Activated B cell treated with CpG ODN at 0.5 μM for 24 hours (primary cell): Measurements from ENCODE around the gene SORBS1. TPM values are rescaled to one million over a fixed set of nuclear protein-coding genes. Genes with fewer than 3 reads are reported as not detected.

Experiments used
- ATAC-seq: fragments of 200-7000 bp; cut with Tn5 transposase; one replicate; pipeline ENCODE4 v1.10.0; 2021; ENCODE audit warnings: low read depth, mild to moderate bottlenecking, moderate library complexity
- CTCF ChIA-PET: fragments of 350-600 bp; sonication (Branson Sonifier 250); formaldehyde crosslinking; loops from one replicate; lab custom pipeline; 2021; ENCODE audit warnings: antibody characterized with exemption; lab: Charles Lee
- POLR2A ChIA-PET: fragments of 350-600 bp; sonication (Branson Sonifier 250); formaldehyde crosslinking; loops from one replicate; lab custom pipeline; 2021; ENCODE audit warnings: antibody characterized with exemption; lab: Charles Lee
- DNase-seq: peaks from one replicate; pipeline ENCODE4 v3.0.0; 2022
- H3K27ac Mint-ChIP-seq: one replicate; pipeline ENCODE4 v1.8.0; 2020; ENCODE audit warnings: mixed read lengths
- H3K27me3 Mint-ChIP-seq: one replicate; pipeline ENCODE4 v1.8.0; 2021; ENCODE audit warnings: mixed read lengths
- H3K36me3 Mint-ChIP-seq: one replicate; pipeline ENCODE4 v1.8.0; 2021; ENCODE audit warnings: low read depth, mixed read lengths
- H3K4me1 Mint-ChIP-seq: one replicate; pipeline ENCODE4 v1.8.0; 2021; ENCODE audit warnings: mixed read lengths
- H3K4me3 Mint-ChIP-seq: one replicate; pipeline ENCODE4 v1.8.0; 2020; ENCODE audit warnings: mild to moderate bottlenecking, mixed read lengths
- H3K9me3 Mint-ChIP-seq: one replicate; pipeline ENCODE4 v1.8.0; 2020; ENCODE audit warnings: mixed read lengths
- intact Hi-C: fragments of 100-400 bp; cut with micrococcal nuclease; formaldehyde crosslinking; loops from one replicate; pipeline ENCODE4 v1.15.1; 2024
- total RNA-seq: library from RNA; stranded (reverse); gene quantifications from 2 replicates; pipeline ENCODE4 v1.2.3, GENCODE V29; 2022
- TF ChIP-seq, protein P1 (sequence below): fragments of 200-600 bp; IDR thresholded peaks from one replicate; pipeline ENCODE4 v1.8.0; 2022; ENCODE audit warnings: antibody characterized with exemption, mild to moderate bottlenecking

The SORBS1 gene
- total RNA-seq, 1 donor from 2014 or later = 0.42 TPM

DNA sequence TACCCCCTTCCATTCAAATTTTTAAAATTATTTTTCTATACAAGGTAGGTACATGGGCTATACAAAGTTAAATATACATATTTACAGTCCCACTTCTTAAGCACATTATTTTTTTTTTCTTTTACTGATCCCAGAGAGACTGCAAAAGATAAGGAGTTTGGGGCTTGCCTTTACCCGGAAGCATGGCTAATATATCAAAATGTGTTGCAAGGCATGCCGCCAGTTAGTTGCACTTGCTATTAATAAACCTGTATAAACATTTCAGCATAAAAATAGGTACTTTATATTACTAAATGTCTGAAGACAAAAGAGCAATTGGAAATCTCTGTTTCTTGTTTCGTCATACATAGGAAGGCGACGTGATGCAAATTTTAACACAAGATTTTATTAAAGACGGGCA, 248.9 kb downstream of the SORBS1 start:
- ChIA-PET CTCF (no interaction called here), POLR2A (no interaction called here)
- ATAC-seq = no peak
- Mint-ChIP-seq H3K36me3 (no peaks in the 10 kb centered on the region), H3K4me3 (no peak overlapping the region), H3K9me3 (no peaks in the 10 kb centered on the region), H3K27ac (no peak overlapping the region), H3K4me1 (peaks cover 31% of the 10 kb centered on the region), H3K27me3 (no peaks in the 10 kb centered on the region)
- no peak for DNase-seq
- intact Hi-C loops = no loop called here
- TF ChIP-seq, protein P1, sequence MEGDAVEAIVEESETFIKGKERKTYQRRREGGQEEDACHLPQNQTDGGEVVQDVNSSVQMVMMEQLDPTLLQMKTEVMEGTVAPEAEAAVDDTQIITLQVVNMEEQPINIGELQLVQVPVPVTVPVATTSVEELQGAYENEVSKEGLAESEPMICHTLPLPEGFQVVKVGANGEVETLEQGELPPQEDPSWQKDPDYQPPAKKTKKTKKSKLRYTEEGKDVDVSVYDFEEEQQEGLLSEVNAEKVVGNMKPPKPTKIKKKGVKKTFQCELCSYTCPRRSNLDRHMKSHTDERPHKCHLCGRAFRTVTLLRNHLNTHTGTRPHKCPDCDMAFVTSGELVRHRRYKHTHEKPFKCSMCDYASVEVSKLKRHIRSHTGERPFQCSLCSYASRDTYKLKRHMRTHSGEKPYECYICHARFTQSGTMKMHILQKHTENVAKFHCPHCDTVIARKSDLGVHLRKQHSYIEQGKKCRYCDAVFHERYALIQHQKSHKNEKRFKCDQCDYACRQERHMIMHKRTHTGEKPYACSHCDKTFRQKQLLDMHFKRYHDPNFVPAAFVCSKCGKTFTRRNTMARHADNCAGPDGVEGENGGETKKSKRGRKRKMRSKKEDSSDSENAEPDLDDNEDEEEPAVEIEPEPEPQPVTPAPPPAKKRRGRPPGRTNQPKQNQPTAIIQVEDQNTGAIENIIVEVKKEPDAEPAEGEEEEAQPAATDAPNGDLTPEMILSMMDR = no peak

GRCh38 chr10:95309958-95310357, 251.2 kb downstream of the SORBS1 start:
- ChIA-PET CTCF (no interaction called here), POLR2A (interaction anchor here (1.8 kb wide), 1 partner anchor 15 kb away, joined by 14 read pairs; no protein-coding TSS in a partner anchor)
- no peaks in the 10 kb centered on the region for H3K9me3 Mint-ChIP-seq
- H3K27me3 Mint-ChIP-seq = no peaks in the 10 kb centered on the region
- peak; percentile 56 for ATAC-seq
- DNase-seq = no peak
- H3K4me1 Mint-ChIP-seq = peaks cover 31% of the 10 kb centered on the region
- H3K27ac Mint-ChIP-seq = peak overlapping the region; percentile 76
- intact Hi-C loops = loop anchor here (2.0 kb wide), 1 partner anchor 15 kb away; no protein-coding TSS in a partner anchor
- H3K36me3 Mint-ChIP-seq = no peaks in the 10 kb centered on the region
- TF ChIP-seq, protein P1 = no peak
- peak overlapping the region; percentile 60 for H3K4me3 Mint-ChIP-seq

DNA sequence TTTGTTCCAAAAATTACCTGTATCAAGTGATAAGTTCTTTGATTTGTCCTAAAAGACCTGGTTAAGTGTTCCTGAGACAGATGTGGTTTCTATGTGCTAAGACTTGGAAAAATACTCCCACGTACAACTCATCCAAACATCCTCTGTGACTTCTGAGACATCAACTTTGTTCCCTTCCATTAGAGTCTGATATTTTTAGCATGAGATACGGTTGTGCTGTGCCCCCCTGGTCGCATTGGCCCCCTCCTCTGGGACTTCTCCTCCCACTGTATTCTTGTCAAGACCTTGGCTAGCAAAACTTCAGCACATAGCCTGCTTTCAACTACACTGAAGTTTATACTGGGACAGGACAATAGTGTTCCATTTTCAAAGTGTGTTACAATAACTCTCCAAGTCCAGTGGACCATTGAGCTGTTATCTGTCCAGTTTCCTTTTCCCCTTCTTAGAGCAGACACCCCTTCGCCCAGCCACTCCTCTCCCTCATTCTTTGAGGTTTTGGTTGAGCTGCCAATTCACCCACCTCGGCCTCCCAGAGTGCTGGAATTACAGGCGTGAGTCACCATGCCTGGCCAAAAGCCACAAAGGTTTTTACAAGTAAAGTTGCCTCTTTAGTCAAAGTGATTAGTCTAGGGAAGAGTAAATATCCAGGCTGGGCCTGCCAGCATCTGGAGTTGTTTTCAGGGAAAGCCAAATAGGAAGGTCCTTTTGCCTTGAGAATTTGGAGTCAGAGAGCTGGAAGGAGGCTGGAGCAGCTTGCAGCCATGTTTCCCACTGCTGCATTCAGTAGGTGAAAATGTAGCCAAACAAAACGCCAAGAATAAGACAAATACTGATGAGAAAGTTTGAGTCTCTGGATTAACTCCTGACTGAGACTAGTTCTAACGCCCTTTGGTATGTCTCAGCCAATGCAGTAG, 252.5 kb downstream of the SORBS1 start:
- no peak overlapping the region for H3K4me3 Mint-ChIP-seq
- H3K4me1 Mint-ChIP-seq = peaks cover 31% of the 10 kb centered on the region
- H3K9me3 Mint-ChIP-seq = no peaks in the 10 kb centered on the region
- H3K27me3 Mint-ChIP-seq = no peaks in the 10 kb centered on the region
- TF ChIP-seq, protein P1 = no peak
- ChIA-PET POLR2A (interaction anchor here (1.6 kb wide), 1 partner anchor 13 kb away, joined by 9 read pairs; no protein-coding TSS in a partner anchor), CTCF (interaction anchor here (1.2 kb wide), 1 partner anchor 62 kb away, joined by 4 read pairs; no protein-coding TSS in a partner anchor)
- intact Hi-C loops = no loop called here
- no peak overlapping the region for H3K27ac Mint-ChIP-seq
- ATAC-seq = no peak
- DNase-seq = no peak
- no peaks in the 10 kb centered on the region for H3K36me3 Mint-ChIP-seq

- intact Hi-C loops = no loop called here
- ChIA-PET POLR2A (interaction anchor here (0.6 kb wide), 1 partner anchor 23 kb away, joined by 4 read pairs; no protein-coding TSS in a partner anchor), CTCF (no interaction called here)
- H3K27ac Mint-ChIP-seq = no peak overlapping the region
- no peak overlapping the region for H3K4me3 Mint-ChIP-seq
- H3K36me3 Mint-ChIP-seq = no peaks in the 10 kb centered on the region
- ATAC-seq (no peak), DNase-seq (no peak)
- peaks cover 27% of the 10 kb centered on the region for H3K4me1 Mint-ChIP-seq
- H3K9me3 Mint-ChIP-seq = no peaks in the 10 kb centered on the region
- H3K27me3 Mint-ChIP-seq = no peaks in the 10 kb centered on the region
- TF ChIP-seq, protein P1 = no peak
Measured at GRCh38 chr10:95306851-95307250, 254.3 kb downstream of the SORBS1 start.

DNA sequence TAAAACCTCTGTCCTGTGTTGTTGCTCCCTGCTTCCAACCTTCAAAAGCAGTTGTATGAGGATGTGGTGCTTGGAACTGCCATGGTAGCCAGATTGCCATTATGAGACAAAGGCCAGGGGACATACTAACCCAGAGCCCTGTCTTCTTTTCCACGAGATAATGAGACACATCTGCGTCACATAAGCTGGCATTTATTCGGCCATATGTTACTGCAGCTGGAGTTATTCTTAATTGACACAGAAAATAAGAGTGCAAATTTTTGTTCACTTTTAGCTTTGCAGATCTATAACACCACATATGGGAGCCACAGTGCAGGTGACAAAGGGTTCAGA, 254.9 kb downstream of the SORBS1 start:
- ATAC-seq = no peak
- no peak overlapping the region for H3K27ac Mint-ChIP-seq

More for the DNA sequence above, 254.9 kb downstream of the SORBS1 start:
- intact Hi-C loops = no loop called here
- POLR2A ChIA-PET = interaction anchor here (0.6 kb wide), 2 partner anchors 12 to 23 kb away, joined by 4 to 6 read pairs; no protein-coding TSS in a partner anchor
- CTCF ChIA-PET = no interaction called here
- DNase-seq = no peak
- Mint-ChIP-seq H3K9me3 (no peaks in the 10 kb centered on the region), H3K36me3 (no peaks in the 10 kb centered on the region), H3K27me3 (no peaks in the 10 kb centered on the region), H3K4me3 (no peak overlapping the region), H3K4me1 (peaks cover 27% of the 10 kb centered on the region)
- TF ChIP-seq, protein P1 = no peak
